Measurements from ENCODE around the gene MORN5.
"Not testable (repeated sequence)": the region's sequence is repeated elsewhere in the genome, so short reads cannot be mapped to it uniquely, and the experiment has no call there.

Gene MORN5

GRCh38 chr9:122159026-122159924 is at the start of gene MORN5, which contains the start of gene NDUFA8:
MORN5 (plus strand) TSS chr9:122159908; CDS start chr9:122159973, 65 bp downstream.
NDUFA8 (minus strand) TSS chr9:122159779; CDS start chr9:122159677, 102 bp downstream.
- DNase-seq (ENCODE audit: low read depth in 1 of 2, low spot score in 1 of 2) = peak; percentile 96 to 97
- in situ Hi-C loops (cut with HindIII; ENCODE audit: low pct_unique_long_range_greater_than_20kb, low sequenced_read_pairs) = no loop called here
- no peak for TF ChIP-seq JUND (IDR thresholded peaks at IDR 0.05; ENCODE audit: low read depth)

- in situ Hi-C loops (cut with HindIII; ENCODE audit: low pct_unique_long_range_greater_than_20kb, low sequenced_read_pairs) = no loop called here
- no peak for TF ChIP-seq JUND (IDR thresholded peaks at IDR 0.05; ENCODE audit: low read depth)
- no peak for DNase-seq (ENCODE audit: low read depth in 1 of 2, low spot score in 1 of 2)
These were observed 49.4 kb upstream of the MORN5 start for GRCh38 chr9:122110100-122110833.

DNA sequence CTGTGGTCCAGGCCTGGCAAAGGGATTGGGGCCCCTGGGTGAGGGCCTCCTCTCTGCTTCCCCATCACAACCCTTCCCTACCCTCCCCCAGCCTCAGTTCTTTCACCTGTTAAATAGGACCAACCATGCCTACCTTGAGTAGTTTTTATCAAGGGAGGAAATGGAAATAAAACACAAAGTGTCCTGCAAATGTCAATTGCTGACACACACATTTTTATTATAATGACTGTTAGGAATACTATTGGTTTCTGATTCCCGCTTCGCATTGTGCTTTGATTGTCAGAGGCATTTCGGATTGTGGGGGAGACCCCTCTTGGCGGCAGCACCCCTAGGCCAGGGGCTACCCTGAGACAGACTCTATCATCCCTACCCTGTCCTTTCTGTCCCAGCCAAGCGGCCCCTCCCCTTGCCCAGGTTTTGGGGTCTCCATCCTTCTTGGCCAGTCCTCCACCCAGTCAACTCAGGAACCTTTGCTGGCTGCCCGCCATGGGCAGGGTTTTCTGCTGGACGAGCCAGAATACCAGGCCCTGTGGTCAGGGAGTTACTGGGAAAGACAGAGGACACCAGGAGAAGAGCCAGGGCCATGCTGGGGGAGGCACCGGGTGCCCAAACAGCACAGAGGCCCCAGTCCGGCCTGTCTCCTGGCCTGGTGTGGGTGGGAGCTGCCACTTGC is 48.2 kb upstream of the MORN5 start:
- no peak for TF ChIP-seq JUND (IDR thresholded peaks at IDR 0.05; ENCODE audit: low read depth)
- in situ Hi-C loops (cut with HindIII; ENCODE audit: low pct_unique_long_range_greater_than_20kb, low sequenced_read_pairs) = no loop called here
- no peak for DNase-seq (ENCODE audit: low read depth in 1 of 2, low spot score in 1 of 2)

DNA sequence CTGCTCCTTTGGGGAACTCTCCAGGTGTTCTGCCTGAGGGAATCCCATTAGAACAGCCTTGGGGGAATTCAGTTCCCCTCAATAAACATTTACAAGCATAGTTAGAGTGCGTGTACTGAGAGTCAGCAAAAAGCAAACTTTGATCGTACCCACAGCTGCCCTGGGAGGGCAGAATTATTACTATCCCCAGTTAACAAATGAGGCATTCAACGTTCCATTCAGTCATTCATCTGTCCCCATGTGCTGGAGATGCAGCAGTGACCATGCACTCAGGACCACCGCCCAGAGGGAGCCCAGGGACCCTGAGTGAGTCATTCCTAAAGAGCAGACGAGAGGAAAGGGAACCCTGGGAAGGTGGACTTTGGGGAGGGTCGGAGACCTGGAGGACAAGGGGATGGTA is 47.5 kb upstream of the MORN5 start:
- no peak for DNase-seq (ENCODE audit: low read depth in 1 of 2, low spot score in 1 of 2)
- no peak for TF ChIP-seq JUND (IDR thresholded peaks at IDR 0.05; ENCODE audit: low read depth)
- in situ Hi-C loops (cut with HindIII; ENCODE audit: low pct_unique_long_range_greater_than_20kb, low sequenced_read_pairs) = no loop called here

DNA sequence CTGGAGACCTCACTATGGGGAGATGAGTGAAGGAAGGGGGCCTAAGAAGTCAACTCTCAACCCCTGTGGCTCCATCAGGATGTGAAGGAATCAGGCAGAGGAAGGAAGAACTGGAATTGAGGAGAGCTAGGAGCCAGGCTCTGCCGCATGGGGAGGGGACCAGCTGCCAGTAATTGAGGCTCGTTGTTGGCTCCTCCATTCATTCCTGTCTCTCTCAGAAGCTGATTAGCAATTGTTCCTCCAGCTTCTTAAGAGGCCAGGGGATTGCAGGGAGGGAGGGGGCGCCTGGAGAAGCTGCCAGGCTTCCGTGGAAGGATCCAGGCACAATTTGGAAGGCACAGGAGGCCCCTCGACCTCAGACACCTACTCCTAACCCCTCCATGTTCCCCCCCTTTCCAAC is 46.1 kb upstream of the MORN5 start:
- no peak for DNase-seq (ENCODE audit: low read depth in 1 of 2, low spot score in 1 of 2)
- TF ChIP-seq JUND (IDR thresholded peaks at IDR 0.05; ENCODE audit: low read depth) = no peak
- in situ Hi-C loops (cut with HindIII; ENCODE audit: low pct_unique_long_range_greater_than_20kb, low sequenced_read_pairs) = no loop called here

GRCh38 chr9:122115176-122116035 is 44.3 kb upstream of the MORN5 start:
- DNase-seq (ENCODE audit: low read depth in 1 of 2, low spot score in 1 of 2) = no peak
- TF ChIP-seq JUND (IDR thresholded peaks at IDR 0.05; ENCODE audit: low read depth) = no peak
- in situ Hi-C loops (cut with HindIII; ENCODE audit: low pct_unique_long_range_greater_than_20kb, low sequenced_read_pairs) = no loop called here

- in situ Hi-C loops (cut with HindIII; ENCODE audit: low pct_unique_long_range_greater_than_20kb, low sequenced_read_pairs) = no loop called here
- TF ChIP-seq JUND (IDR thresholded peaks at IDR 0.05; ENCODE audit: low read depth) = no peak
These were observed 43.7 kb upstream of the MORN5 start for GRCh38 chr9:122116040-122116439.

DNA sequence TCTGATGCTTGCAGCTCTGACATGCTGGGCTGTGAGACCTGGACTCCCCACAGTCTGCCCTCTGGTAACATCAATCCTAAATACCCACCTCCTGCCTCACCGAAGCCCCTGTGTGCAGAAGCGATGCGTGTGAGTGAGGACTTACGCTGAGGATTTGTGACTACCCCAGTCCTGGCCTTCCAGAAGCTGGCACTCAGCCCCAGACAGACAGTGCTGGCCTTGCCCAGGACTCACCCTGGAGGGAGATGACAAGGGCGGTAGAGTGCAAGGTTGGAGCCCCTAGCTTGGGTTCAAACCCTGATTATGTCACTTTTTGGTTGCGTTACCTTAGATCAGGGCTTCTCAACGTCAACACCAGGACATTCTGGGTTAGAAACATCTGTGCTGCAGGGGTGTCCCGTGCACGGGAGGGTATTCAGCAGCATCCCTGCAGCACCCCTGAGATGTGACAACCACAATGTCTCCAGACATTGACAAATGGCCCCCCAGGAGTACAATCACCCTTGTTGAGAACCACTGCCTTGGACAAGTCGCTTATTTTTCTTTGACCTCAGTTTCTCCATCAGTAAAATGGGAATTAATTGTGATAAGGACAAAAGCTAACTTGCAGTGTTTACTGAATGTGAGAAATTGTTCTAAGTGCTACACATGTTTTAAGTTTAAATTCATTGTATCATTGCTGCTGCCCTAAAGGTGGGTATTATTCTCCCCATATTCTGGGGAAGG is 43.1 kb upstream of the MORN5 start:
- DNase-seq (ENCODE audit: low read depth in 1 of 2, low spot score in 1 of 2) = no peak
- in situ Hi-C loops (cut with HindIII; ENCODE audit: low pct_unique_long_range_greater_than_20kb, low sequenced_read_pairs) = no loop called here
- TF ChIP-seq JUND (IDR thresholded peaks at IDR 0.05; ENCODE audit: low read depth) = no peak

More at GRCh38 chr9:122116040-122116439, 43.7 kb upstream of the MORN5 start:
- no peak for DNase-seq (ENCODE audit: low read depth in 1 of 2, low spot score in 1 of 2)

GRCh38 chr9:122117241-122117640 is 42.5 kb upstream of the MORN5 start:
- DNase-seq (ENCODE audit: low read depth in 1 of 2, low spot score in 1 of 2); in situ Hi-C loops (cut with HindIII; ENCODE audit: low pct_unique_long_range_greater_than_20kb, low sequenced_read_pairs): not testable (repeated sequence)

- in situ Hi-C loops (cut with HindIII; ENCODE audit: low pct_unique_long_range_greater_than_20kb, low sequenced_read_pairs) = no loop called here
- no peak for TF ChIP-seq JUND (IDR thresholded peaks at IDR 0.05; ENCODE audit: low read depth)
- DNase-seq (ENCODE audit: low read depth in 1 of 2, low spot score in 1 of 2) = no peak
These were observed 41.2 kb upstream of the MORN5 start for GRCh38 chr9:122118343-122119165.

DNA sequence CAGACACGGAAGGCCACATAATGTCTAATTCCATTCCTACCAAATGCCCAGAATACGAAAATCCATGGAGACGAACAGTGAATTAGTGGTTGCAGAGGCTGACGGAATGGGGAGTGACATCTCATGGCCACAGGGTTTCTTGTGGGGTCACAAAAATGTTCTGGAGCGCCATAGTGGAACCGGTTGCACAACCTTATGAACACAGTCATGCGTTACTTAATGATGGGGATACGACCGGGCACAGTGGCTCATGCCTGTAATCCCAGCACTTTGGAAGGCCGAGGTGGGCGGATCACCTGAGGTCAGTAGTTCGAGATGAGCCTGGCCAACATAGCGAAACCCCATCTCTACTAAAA is 40.6 kb upstream of the MORN5 start:
- in situ Hi-C loops (cut with HindIII; ENCODE audit: low pct_unique_long_range_greater_than_20kb, low sequenced_read_pairs) = no loop called here
- TF ChIP-seq JUND (IDR thresholded peaks at IDR 0.05; ENCODE audit: low read depth) = no peak
- peak in 1 of 2 experiments; percentile 44 for DNase-seq (ENCODE audit: low read depth in 1 of 2, low spot score in 1 of 2)
